OCI-M1 (cell line): ENCODE data around the gene LRRC37A.
A peak's percentile ranks its signal among the peaks of the same experiment; 100 is the strongest.
"Not testable (repeated sequence)": the region's sequence is repeated elsewhere in the genome, so short reads cannot be mapped to it uniquely, and the experiment has no call there.

Experiments used
- DNase-seq: peaks from one replicate; lab custom pipeline; 2025; lab: John Stamatoyannopoulos, UW

Gene LRRC37A

GRCh38 chr17:46294831-46295230 lies at the start of gene LRRC37A:
LRRC37A (plus strand) TSS chr17:46295131; CDS start chr17:46295134, 3 bp downstream.
- not testable (repeated sequence) for DNase-seq

- not testable (repeated sequence) for DNase-seq
Observed at GRCh38 chr17:46249153-46249552, 45.8 kb upstream of the LRRC37A start.

- DNase-seq = not testable (repeated sequence)
Observed at GRCh38 chr17:46252804-46253203, 42.1 kb upstream of the LRRC37A start.

GRCh38 chr17:46253722-46254121 lies 41.2 kb upstream of the LRRC37A start:
- peak; percentile 80 for DNase-seq

- DNase-seq = not testable (repeated sequence)
Observed at GRCh38 chr17:46254215-46254614, 40.7 kb upstream of the LRRC37A start.

- not testable (repeated sequence) for DNase-seq
Observed at GRCh38 chr17:46256369-46256768, 38.6 kb upstream of the LRRC37A start.

GRCh38 chr17:46259845-46260661 lies 34.9 kb upstream of the LRRC37A start:
- not testable (repeated sequence) for DNase-seq

- no peak for DNase-seq
Observed at GRCh38 chr17:46262271-46262670, 32.7 kb upstream of the LRRC37A start.

GRCh38 chr17:46264456-46265198 lies 30.3 kb upstream of the LRRC37A start:
- no peak for DNase-seq

GRCh38 chr17:46266063-46266655 lies 28.8 kb upstream of the LRRC37A start:
- DNase-seq = not testable (repeated sequence)

- DNase-seq = peak; percentile 74
Observed at GRCh38 chr17:46266656-46267544, 28.0 kb upstream of the LRRC37A start.

GRCh38 chr17:46270032-46270431 lies 24.9 kb upstream of the LRRC37A start:
- DNase-seq = no peak

- DNase-seq = no peak
Observed at GRCh38 chr17:46273541-46274236, 21.2 kb upstream of the LRRC37A start.

GRCh38 chr17:46274238-46274637 lies 20.7 kb upstream of the LRRC37A start:
- no peak for DNase-seq

GRCh38 chr17:46276728-46277479 lies 18.0 kb upstream of the LRRC37A start:
- not testable (repeated sequence) for DNase-seq

GRCh38 chr17:46281336-46281735 lies 13.6 kb upstream of the LRRC37A start:
- DNase-seq = not testable (repeated sequence)

- DNase-seq = not testable (repeated sequence)
Observed at GRCh38 chr17:46282635-46283034, 12.3 kb upstream of the LRRC37A start.

- not testable (repeated sequence) for DNase-seq
Observed at GRCh38 chr17:46284467-46284866, 10.5 kb upstream of the LRRC37A start.

GRCh38 chr17:46285500-46285899 lies 9.4 kb upstream of the LRRC37A start:
- not testable (repeated sequence) for DNase-seq

- DNase-seq = peak; percentile 89
Observed at GRCh38 chr17:46286764-46287221, 8.1 kb upstream of the LRRC37A start.
